ENCODE results near the gene MDFIC. TPM values are rescaled to one million over a fixed set of nuclear protein-coding genes. Genes with fewer than 3 reads are reported as not detected.

MDFIC gene
- total RNA-seq, 1 experiment from 2014 or later, result 7.3 TPM

- no TSS peak for BruUV-seq (replicated peaks)
- Histone ChIP-seq H3K27ac (ENCODE audit: low read length) (no peak overlapping the region), H3K27me3 (ENCODE audit: control insufficient read depth, insufficient read depth, low read length) (no peaks in the 10 kb centered on the region), H3K9me3 (ENCODE audit: control insufficient read depth, insufficient read depth, low read depth, low read length) (no peaks in the 10 kb centered on the region), H3K36me3 (ENCODE audit: control insufficient read depth, insufficient read depth, low read length) (no peaks in the 10 kb centered on the region), H3K4me3 (ENCODE audit: low read depth in 2 of 2, low read length in 2 of 2) (no peak overlapping the region), H3K4me1 (ENCODE audit: control insufficient read depth, insufficient read depth, low read length) (no peaks in the 10 kb centered on the region)
- TF ChIP-seq SIN3A (IDR thresholded peaks at IDR 0.05; ENCODE audit: borderline replicate concordance, insufficient read depth, low read depth, low read length) (no peak), TCF7L2 (IDR thresholded peaks at IDR 0.05; ENCODE audit: low read depth, low read length) (no peak), POLR2AphosphoS5 (IDR thresholded peaks at IDR 0.05; ENCODE audit: low read depth, low read length) (no peak), CTCF (IDR thresholded peaks at IDR 0.05) (no peak), REST (IDR thresholded peaks at IDR 0.05; ENCODE audit: insufficient read depth in 1 of 2, low read depth in 2 of 2, low read length in 1 of 2) (no peak)
- no peak for ATAC-seq
- ChIA-PET POLR2A (no interaction called here), CTCF (no interaction called here)
- in situ Hi-C loops (cut with HindIII; ENCODE audit: low pct_unique_long_range_greater_than_20kb, low sequenced_read_pairs), result no loop called here
- DNase-seq (ENCODE audit: low read depth, low spot score), result no peak
- intact Hi-C loops (cut with micrococcal nuclease; ENCODE audit: unreplicated experiment), result no loop called here
Observed at GRCh38 chr7:114989531-114989930, 67.6 kb downstream of the MDFIC start.

GRCh38 chr7:114997487-114998404 is 75.9 kb downstream of the MDFIC start:
- CTCF ChIA-PET, result no interaction called here
- H3K4me3 ChIP-seq (ENCODE audit: low read depth in 2 of 2, low read length in 2 of 2), result no peak overlapping the region
- H3K9me3 ChIP-seq (ENCODE audit: control insufficient read depth, insufficient read depth, low read depth, low read length), result no peaks in the 10 kb centered on the region
- H3K27me3 ChIP-seq (ENCODE audit: control insufficient read depth, insufficient read depth, low read length), result no peaks in the 10 kb centered on the region
- no peaks in the 10 kb centered on the region for H3K4me1 ChIP-seq (ENCODE audit: control insufficient read depth, insufficient read depth, low read length)
- no peak overlapping the region for H3K27ac ChIP-seq (ENCODE audit: low read length)
- DNase-seq (ENCODE audit: low read depth, low spot score) (no peak), ATAC-seq (no peak)
- in situ Hi-C loops (cut with HindIII; ENCODE audit: low pct_unique_long_range_greater_than_20kb, low sequenced_read_pairs), result no loop called here
- intact Hi-C loops (cut with micrococcal nuclease; ENCODE audit: unreplicated experiment), result no loop called here
- POLR2A ChIA-PET, result no interaction called here
- no peak for TF ChIP-seq SIN3A (IDR thresholded peaks at IDR 0.05; ENCODE audit: borderline replicate concordance, insufficient read depth, low read depth, low read length)
- no peak for TF ChIP-seq REST (IDR thresholded peaks at IDR 0.05; ENCODE audit: insufficient read depth in 1 of 2, low read depth in 2 of 2, low read length in 1 of 2)
- TF ChIP-seq TCF7L2 (IDR thresholded peaks at IDR 0.05; ENCODE audit: low read depth, low read length), result no peak
- no peak for TF ChIP-seq CTCF (IDR thresholded peaks at IDR 0.05)
- no peak for TF ChIP-seq POLR2AphosphoS5 (IDR thresholded peaks at IDR 0.05; ENCODE audit: low read depth, low read length)
- no TSS peak for BruUV-seq (replicated peaks)
- no peaks in the 10 kb centered on the region for H3K36me3 ChIP-seq (ENCODE audit: control insufficient read depth, insufficient read depth, low read length)
